ENCODE measurements around the gene PCDH15. TPM values are rescaled to one million over a fixed set of nuclear protein-coding genes. Genes with fewer than 3 reads are reported as not detected.

The PCDH15 gene
- total and polyA plus RNA-seq, 2 of the 4 experiments (the other 2 are of a cell fraction) = not detected

DNA sequence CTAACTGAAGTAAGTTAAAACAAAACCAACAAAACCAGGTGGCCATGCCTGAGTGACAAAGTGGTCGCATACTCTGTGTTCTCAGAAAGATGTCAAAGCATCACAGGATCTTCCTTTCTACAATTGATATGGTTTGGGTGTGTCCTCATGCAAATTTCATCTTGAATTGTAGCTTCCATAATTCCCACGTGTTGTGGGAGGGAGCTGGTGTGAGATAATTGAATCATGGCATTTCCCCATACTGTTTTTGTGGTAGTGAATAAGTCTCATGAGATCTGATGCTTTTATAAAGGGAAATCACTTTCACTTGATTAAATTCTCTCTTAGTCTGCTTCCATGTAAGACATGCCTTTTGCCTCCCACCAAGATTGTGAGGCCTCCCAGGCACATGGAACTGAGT lies 465.7 kb downstream of the PCDH15 start:
- DNase-seq (no peak), ATAC-seq (ENCODE audit: low read depth) (no peak)
- H3K18ac ChIP-seq (ENCODE audit: low read depth, low read length) = no peak overlapping the region
- no peaks in the 10 kb centered on the region for H3K9me1 ChIP-seq (ENCODE audit: insufficient read depth, low read length)
- H3K14ac ChIP-seq (replicated peaks; ENCODE audit: low read depth, low read length) = no peak overlapping the region
- intact Hi-C loops (cut with micrococcal nuclease) (no loop called here), in situ Hi-C loops (cut with MboI; ENCODE audit: low sequenced_read_pairs) (no loop called here), dilution Hi-C loops (cut with HindIII; ENCODE audit: low sequenced_read_pairs, unreplicated experiment) (no loop called here)
- H3K27me3 ChIP-seq (ENCODE audit: control insufficient read depth, insufficient read depth, low read length) = no peaks in the 10 kb centered on the region
- no CpG with 5 or more reads among the region's 2 CpGs for WGBS, 2 experiments (ENCODE audit: extremely low coverage in 2 of 2, insufficient read length in 1 of 2)
- peaks cover 4% of the 10 kb centered on the region for H3K9me3 ChIP-seq (ENCODE audit: control insufficient read depth, insufficient read depth, low read length)
- H3K23ac ChIP-seq (ENCODE audit: low read depth, low read length) = no peak overlapping the region
- H4K91ac ChIP-seq (ENCODE audit: insufficient read depth, low read depth, low read length) = no peak overlapping the region
- no peak overlapping the region for H2BK15ac ChIP-seq (ENCODE audit: low read depth, low read length)
- H3K79me1 ChIP-seq (ENCODE audit: low read depth in 1 of 2, low read length in 2 of 2) = no peaks in the 10 kb centered on the region
- no peak overlapping the region for H2BK20ac ChIP-seq (ENCODE audit: low read depth, low read length)
- no peak overlapping the region for H3K56ac ChIP-seq (ENCODE audit: extremely low read depth, insufficient read depth, low read length)
- no peaks in the 10 kb centered on the region for H3K36me3 ChIP-seq (ENCODE audit: control insufficient read depth, insufficient read depth, low read length)
- ChIA-PET CTCF (no interaction called here), POLR2A (ENCODE audit: unreplicated experiment) (no interaction called here)
- H3K9ac ChIP-seq (ENCODE audit: low read depth, low read length) = no peak overlapping the region
- no peak overlapping the region for H2AFZ ChIP-seq (replicated peaks; ENCODE audit: low read length, poor library complexity)
- TF ChIP-seq, protein P1, sequence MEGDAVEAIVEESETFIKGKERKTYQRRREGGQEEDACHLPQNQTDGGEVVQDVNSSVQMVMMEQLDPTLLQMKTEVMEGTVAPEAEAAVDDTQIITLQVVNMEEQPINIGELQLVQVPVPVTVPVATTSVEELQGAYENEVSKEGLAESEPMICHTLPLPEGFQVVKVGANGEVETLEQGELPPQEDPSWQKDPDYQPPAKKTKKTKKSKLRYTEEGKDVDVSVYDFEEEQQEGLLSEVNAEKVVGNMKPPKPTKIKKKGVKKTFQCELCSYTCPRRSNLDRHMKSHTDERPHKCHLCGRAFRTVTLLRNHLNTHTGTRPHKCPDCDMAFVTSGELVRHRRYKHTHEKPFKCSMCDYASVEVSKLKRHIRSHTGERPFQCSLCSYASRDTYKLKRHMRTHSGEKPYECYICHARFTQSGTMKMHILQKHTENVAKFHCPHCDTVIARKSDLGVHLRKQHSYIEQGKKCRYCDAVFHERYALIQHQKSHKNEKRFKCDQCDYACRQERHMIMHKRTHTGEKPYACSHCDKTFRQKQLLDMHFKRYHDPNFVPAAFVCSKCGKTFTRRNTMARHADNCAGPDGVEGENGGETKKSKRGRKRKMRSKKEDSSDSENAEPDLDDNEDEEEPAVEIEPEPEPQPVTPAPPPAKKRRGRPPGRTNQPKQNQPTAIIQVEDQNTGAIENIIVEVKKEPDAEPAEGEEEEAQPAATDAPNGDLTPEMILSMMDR (conservative IDR thresholded peaks at IDR 0.05; ENCODE audit: low read depth, low read length) = no peak
- TF ChIP-seq CHD1 (IDR thresholded peaks at IDR 0.05; ENCODE audit: low read depth, low read length) (no peak), NFE2L2 (IDR thresholded peaks at IDR 0.05; ENCODE audit: low read depth, low read length) (no peak), CEBPB (IDR thresholded peaks at IDR 0.05; ENCODE audit: low read depth, low read length) (no peak), BHLHE40 (IDR thresholded peaks at IDR 0.05; ENCODE audit: low read depth, low read length) (no peak), SMC3 (IDR thresholded peaks at IDR 0.05; ENCODE audit: low read depth, low read length) (no peak), MAZ (IDR thresholded peaks at IDR 0.05; ENCODE audit: borderline replicate concordance, low read depth, low read length) (no peak), RAD21 (IDR thresholded peaks at IDR 0.05; ENCODE audit: low read length) (no peak), RFX5 (IDR thresholded peaks at IDR 0.05; ENCODE audit: low read depth, low read length) (no peak), MXI1 (IDR thresholded peaks at IDR 0.05; ENCODE audit: borderline replicate concordance, low read depth, low read length) (no peak)
- TF ChIP-seq, protein P2, sequence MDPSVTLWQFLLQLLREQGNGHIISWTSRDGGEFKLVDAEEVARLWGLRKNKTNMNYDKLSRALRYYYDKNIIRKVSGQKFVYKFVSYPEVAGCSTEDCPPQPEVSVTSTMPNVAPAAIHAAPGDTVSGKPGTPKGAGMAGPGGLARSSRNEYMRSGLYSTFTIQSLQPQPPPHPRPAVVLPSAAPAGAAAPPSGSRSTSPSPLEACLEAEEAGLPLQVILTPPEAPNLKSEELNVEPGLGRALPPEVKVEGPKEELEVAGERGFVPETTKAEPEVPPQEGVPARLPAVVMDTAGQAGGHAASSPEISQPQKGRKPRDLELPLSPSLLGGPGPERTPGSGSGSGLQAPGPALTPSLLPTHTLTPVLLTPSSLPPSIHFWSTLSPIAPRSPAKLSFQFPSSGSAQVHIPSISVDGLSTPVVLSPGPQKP (IDR thresholded peaks at IDR 0.05; ENCODE audit: borderline replicate concordance, low read depth, low read length) = no peak
- TF ChIP-seq, protein P3, sequence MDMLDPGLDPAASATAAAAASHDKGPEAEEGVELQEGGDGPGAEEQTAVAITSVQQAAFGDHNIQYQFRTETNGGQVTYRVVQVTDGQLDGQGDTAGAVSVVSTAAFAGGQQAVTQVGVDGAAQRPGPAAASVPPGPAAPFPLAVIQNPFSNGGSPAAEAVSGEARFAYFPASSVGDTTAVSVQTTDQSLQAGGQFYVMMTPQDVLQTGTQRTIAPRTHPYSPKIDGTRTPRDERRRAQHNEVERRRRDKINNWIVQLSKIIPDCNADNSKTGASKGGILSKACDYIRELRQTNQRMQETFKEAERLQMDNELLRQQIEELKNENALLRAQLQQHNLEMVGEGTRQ (IDR thresholded peaks at IDR 0.05; ENCODE audit: low read depth, low read length) = no peak
- H3K27ac ChIP-seq (ENCODE audit: insufficient read depth, low read length) = no peak overlapping the region
- BruUV-seq (replicated peaks) = no TSS peak
- no peak overlapping the region for H4K5ac ChIP-seq (ENCODE audit: low read depth, low read length)
- H2BK120ac ChIP-seq (ENCODE audit: low read depth, low read length) = no peak overlapping the region
- no peak overlapping the region for H3K4me2 ChIP-seq (ENCODE audit: low read depth, low read length)
- no peak overlapping the region for H2AK9ac ChIP-seq (replicated peaks; ENCODE audit: low read depth, low read length, poor library complexity)
- H3K4me1 ChIP-seq (ENCODE audit: control insufficient read depth, insufficient read depth, low read length) = no peaks in the 10 kb centered on the region
- no peak overlapping the region for H3K4me3 ChIP-seq (ENCODE audit: insufficient read depth, low read depth, low read length)
- no peak overlapping the region for H3K4ac ChIP-seq (ENCODE audit: low read depth, low read length)
- H2BK5ac ChIP-seq (ENCODE audit: low read depth, low read length, poor library complexity, severe bottlenecking) = no peak overlapping the region
- no peaks in the 10 kb centered on the region for H4K20me1 ChIP-seq (ENCODE audit: insufficient read depth, low read length)
- no peak overlapping the region for H4K8ac ChIP-seq (ENCODE audit: low read depth in 2 of 2, low read length in 2 of 2)
- H2AK5ac ChIP-seq (ENCODE audit: low read depth, low read length) = no peak overlapping the region

Data from IMR-90 (cell line).